Astrocyte of the hippocampus (primary cell): Measurements from ENCODE around the gene RPP14.

Source experiments
- DNase-seq: peaks from one replicate; pipeline ENCODE4 v3.0.0; 2011; ENCODE audit warnings: low read depth, low spot score

RPP14 gene

GRCh38 chr3:58355179-58355578 lies 49.1 kb downstream of the RPP14 start:
- no peak for DNase-seq

GRCh38 chr3:58356054-58356453 lies 50.0 kb downstream of the RPP14 start:
- DNase-seq = no peak

GRCh38 chr3:58357402-58357801 lies 51.4 kb downstream of the RPP14 start:
- no peak for DNase-seq

GRCh38 chr3:58358092-58358491 lies 52.0 kb downstream of the RPP14 start:
- no peak for DNase-seq

DNA sequence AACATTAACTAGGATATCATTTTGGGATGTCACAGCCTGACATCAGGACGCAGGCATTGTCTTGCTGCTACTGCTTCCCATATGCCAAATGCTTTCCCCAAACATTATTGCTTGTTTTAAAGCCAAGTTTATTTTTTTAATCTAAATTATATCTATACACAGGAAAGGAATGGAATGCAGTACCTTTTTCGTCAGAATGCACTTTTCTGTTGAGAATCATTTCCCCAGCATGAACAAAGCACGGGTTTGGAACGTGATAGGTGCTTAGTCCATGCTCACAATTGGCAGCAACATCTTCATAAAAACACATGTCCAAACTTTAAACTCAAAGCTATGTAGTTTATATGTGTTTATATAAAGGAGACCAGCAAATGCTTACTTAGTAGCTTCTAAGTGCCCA lies 52.8 kb downstream of the RPP14 start:
- no peak for DNase-seq

DNA sequence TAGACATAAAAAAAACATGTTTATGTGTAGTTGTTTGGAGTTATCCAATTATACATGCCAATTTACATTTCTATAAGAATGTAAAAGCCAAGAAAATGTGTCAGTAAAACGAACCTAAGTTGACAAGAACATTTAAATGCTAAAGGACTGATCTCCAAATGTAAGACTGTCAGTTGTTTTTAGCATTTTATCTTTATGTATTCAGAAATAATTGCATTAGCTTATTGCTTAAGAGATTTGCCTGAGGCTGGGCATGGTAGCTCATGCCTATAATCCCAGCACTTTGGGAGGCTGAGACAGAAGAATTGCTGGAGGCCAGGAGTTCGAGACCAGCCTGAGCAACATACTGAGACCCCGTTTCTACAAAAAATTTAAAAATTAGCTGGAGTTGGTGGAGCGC lies 53.6 kb downstream of the RPP14 start:
- DNase-seq = no peak

DNA sequence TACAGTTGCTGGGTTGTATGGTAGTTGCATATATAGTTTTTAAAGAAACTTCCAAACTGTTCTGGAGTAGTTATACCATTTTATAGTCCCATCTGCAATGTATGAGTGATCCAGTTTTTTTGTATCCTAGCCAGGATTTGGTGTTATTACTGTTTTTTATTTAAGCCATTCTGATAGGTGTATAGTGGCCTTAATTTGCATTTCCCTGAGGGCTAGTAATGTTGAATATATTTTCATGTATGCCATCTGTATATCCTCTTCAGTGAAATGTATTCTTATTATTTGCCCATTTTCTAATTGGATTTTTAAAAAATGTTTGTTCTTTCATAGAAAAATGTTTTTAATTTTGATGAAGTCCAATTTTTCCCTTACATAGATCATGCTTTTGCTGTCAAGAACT lies 55.8 kb downstream of the RPP14 start:
- DNase-seq = no peak

DNA sequence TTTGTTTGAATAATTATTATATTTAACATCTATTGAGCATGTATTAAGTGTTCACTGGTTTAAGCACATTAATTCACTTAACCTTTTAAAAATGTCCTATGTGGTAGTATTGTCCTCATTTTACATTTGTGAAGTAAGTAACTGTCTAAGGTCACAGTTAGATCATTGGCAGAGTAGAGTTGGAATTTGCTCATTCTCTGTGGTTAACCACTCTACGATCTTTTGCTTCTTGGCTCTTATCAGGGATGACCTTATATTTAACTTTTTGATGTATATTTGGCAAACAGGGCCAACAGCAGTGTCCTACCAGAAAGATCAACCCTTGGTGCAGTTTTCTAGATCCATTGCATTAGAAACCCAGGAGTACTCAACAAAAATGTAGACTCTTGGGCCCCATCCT lies 60.7 kb downstream of the RPP14 start:
- DNase-seq = no peak

GRCh38 chr3:58369038-58369437 lies 63.0 kb downstream of the RPP14 start:
- DNase-seq = no peak
